ENCODE measurements around the gene ANKRD13B.

GRCh38 chr17:29642171-29642611, 49.3 kb downstream of the ANKRD13B start:
- TF ChIP-seq POLR2A (IDR thresholded peaks at IDR 0.05) (no peak), CTCF (IDR thresholded peaks at IDR 0.05) (no peak)
